Endothelial cell of umbilical vein (primary cell): Measurements from ENCODE around the gene PGAP6. TPM values are rescaled to one million over a fixed set of nuclear protein-coding genes. Genes with fewer than 3 reads are reported as not detected.

ENCODE experiments used
- BruUV-seq: library from RNA; stranded (reverse); fragments of 400-500 nt; replicated peaks from 2 replicates; lab custom pipeline; 2021; lab: Mats Ljungman, UMichigan
- CTCF ChIA-PET: fragments of 300-600, 350-600 bp; sonication (Branson Sonifier 250); formaldehyde crosslinking; loops from one replicate; lab custom pipeline; 2021; ENCODE audit warnings: antibody characterized with exemption, inconsistent platforms; lab: Charles Lee
- POLR2A ChIA-PET: fragments of 300-600, 350-600 bp; sonication (Branson Sonifier 250); formaldehyde crosslinking; loops from one replicate; lab custom pipeline; 2021; ENCODE audit warnings: antibody characterized with exemption, inconsistent platforms; lab: Charles Lee
- DNase-seq: peaks from one replicate; pipeline ENCODE4 v3.0.0-alpha.2; 2011; ENCODE audit warnings: low read depth, low spot score
- FAIRE-seq: peaks from 2 replicates; lab custom pipeline; 2011; peaks lifted over from hg19 to GRCh38; lab: Jason Lieb, UNC
- H2AFZ ChIP-seq: 2 replicates; pipeline ENCODE4 v1.6.0; 2012; ENCODE audit warnings: low read depth, low read length, control low read depth, inconsistent platforms
- H3K27ac ChIP-seq: 2 replicates; pipeline ENCODE4 v1.5.1; 2011; ENCODE audit warnings: low read depth, mild to moderate bottlenecking, control low read depth, low read length, moderate library complexity; ENCODE audit not compliant: insufficient read depth
- H3K27me3 ChIP-seq, 2 experiments: 2 replicates each; pipeline versions ENCODE4 v1.6.0 to v1.6.1; 2011; ENCODE audit warnings: low read length in 2 of 2, mixed read lengths in 1 of 2; ENCODE audit not compliant: control insufficient read depth in 2 of 2, insufficient read depth in 2 of 2
- H3K36me3 ChIP-seq, 2 experiments: 2 replicates in 1 of 2; 3 replicates in 1 of 2; pipeline ENCODE4 v1.5.1; 2011; ENCODE audit warnings: low read length in 2 of 2, mild to moderate bottlenecking in 1 of 2, moderate library complexity in 1 of 2; ENCODE audit not compliant: control insufficient read depth in 2 of 2, insufficient read depth in 2 of 2; ENCODE audit errors: extremely low read depth in 1 of 2
- H3K4me1 ChIP-seq: 3 replicates; pipeline ENCODE4 v1.5.1; 2011; ENCODE audit warnings: mild to moderate bottlenecking, low read length; ENCODE audit not compliant: control insufficient read depth, insufficient read depth; ENCODE audit errors: extremely low read depth
- H3K4me2 ChIP-seq: 2 replicates; pipeline ENCODE4 v1.6.1; 2011; ENCODE audit warnings: low read length, control low read depth, mixed read lengths; ENCODE audit not compliant: insufficient read depth
- H3K4me3 ChIP-seq, 3 experiments: fragments of 200-600 bp in 1 of 3; sonication (generic), shearing (Covaris generic) in 1 of 3; replicated peaks in 1 of 3; 2 replicates each; pipeline ENCODE4 v1.5.1; 2011 to 2016; ENCODE audit warnings: control low read depth in 3 of 3, low read length in 3 of 3, mild to moderate bottlenecking in 2 of 3, inconsistent platforms in 1 of 3, low read depth in 1 of 3, moderate library complexity in 1 of 3; ENCODE audit not compliant: insufficient read depth in 1 of 3
- H3K79me2 ChIP-seq: 2 replicates; pipeline ENCODE4 v1.6.0; 2012; ENCODE audit warnings: low read length, inconsistent platforms; ENCODE audit not compliant: control insufficient read depth, insufficient read depth
- H3K9ac ChIP-seq: replicated peaks from 2 replicates; pipeline ENCODE3; 2011; ENCODE audit warnings: low read length, control low read depth; ENCODE audit not compliant: insufficient read depth; ENCODE audit errors: extremely low read depth
- H3K9me1 ChIP-seq: replicated peaks from 3 replicates; pipeline ENCODE4 v1.6.0; 2011; ENCODE audit warnings: mild to moderate bottlenecking, low read length; ENCODE audit not compliant: control insufficient read depth, insufficient read depth; ENCODE audit errors: extremely low read depth
- H3K9me3 ChIP-seq: replicated peaks from 2 replicates; pipeline ENCODE4 v1.5.1; 2012; ENCODE audit warnings: low read length, inconsistent platforms; ENCODE audit not compliant: control insufficient read depth, insufficient read depth
- H4K20me1 ChIP-seq: replicated peaks from 2 replicates; pipeline ENCODE3; 2011; ENCODE audit warnings: mild to moderate bottlenecking, low read length; ENCODE audit not compliant: control insufficient read depth, insufficient read depth; ENCODE audit errors: extremely low read depth
- CTCF ChIP-seq, 2 donors: IDR thresholded peaks; 1 replicate in 1 of 2; 2 replicates in 1 of 2; pipeline ENCODE4 v1.5.1; 2011; ENCODE audit warnings: low read length in 2 of 2, mild to moderate bottlenecking in 2 of 2, moderate library complexity in 2 of 2, control low read depth in 1 of 2, inconsistent platforms in 1 of 2, low read depth in 1 of 2; ENCODE audit not compliant: insufficient read depth in 1 of 2; ENCODE audit errors: extremely low read depth in 1 of 2
- EZH2 ChIP-seq: IDR thresholded peaks from 2 replicates; pipeline ENCODE4 v1.6.1; 2012; ENCODE audit warnings: borderline replicate concordance, low read depth, mild to moderate bottlenecking, moderate library complexity, low read length, inconsistent platforms; ENCODE audit not compliant: severe bottlenecking
- FOS ChIP-seq: IDR thresholded peaks from 2 replicates; pipeline ENCODE4 v1.6.1; 2011; ENCODE audit warnings: mild to moderate bottlenecking, low read length, moderate library complexity, borderline replicate concordance; ENCODE audit not compliant: insufficient read depth
- GATA2 ChIP-seq: IDR thresholded peaks from 2 replicates; pipeline ENCODE4 v1.7.0; 2011; ENCODE audit warnings: low read depth, mild to moderate bottlenecking, moderate library complexity, mixed read lengths, low read length; ENCODE audit not compliant: insufficient read length, insufficient read depth
- JUN ChIP-seq: IDR thresholded peaks from 2 replicates; pipeline ENCODE4 v1.6.1; 2011; ENCODE audit warnings: borderline replicate concordance, low read depth; ENCODE audit not compliant: insufficient read length, insufficient read depth
- MAX ChIP-seq: IDR thresholded peaks from 2 replicates; pipeline ENCODE4 v1.6.1; 2011; ENCODE audit not compliant: insufficient read depth, insufficient read length
- MYC ChIP-seq: IDR thresholded peaks from one replicate; pipeline ENCODE4 v1.6.1; 2011; ENCODE audit warnings: mild to moderate bottlenecking, low read depth, low read length
- POLR2A ChIP-seq: IDR thresholded peaks from 2 replicates; pipeline ENCODE4 v1.6.1; 2012; ENCODE audit warnings: low read depth, mild to moderate bottlenecking, control low read depth, low read length
- POLR2AphosphoS5 ChIP-seq: IDR thresholded peaks from 2 replicates; pipeline ENCODE4 v1.6.1; 2012; ENCODE audit warnings: low read depth, mild to moderate bottlenecking, control low read depth, low read length, moderate library complexity; ENCODE audit not compliant: insufficient read depth
- dilution Hi-C: fragments of 300-500 bp; cut with MboI; formaldehyde crosslinking; loops from one replicate; pipeline ENCODE4 v1.15.0; 2019; ENCODE audit warnings: low sequenced_read_pairs; ENCODE audit not compliant: extremely low pct_ligation_motif_present
- intact Hi-C: fragments of 100-400 bp; cut with micrococcal nuclease; formaldehyde crosslinking; loops from one replicate; pipeline ENCODE4 v1.10.0; 2022
- polyA plus RNA-seq, 4 experiments: library from polyadenylated mRNA; depleted of rRNA in 3 of 4; stranded (reverse) in 3 of 4; unstranded in 1 of 4; fragments of >200 nt; gene quantifications; 2 replicates each; pipeline versions ENCODE4 v1.2.1 to v1.2.3, GENCODE V29; 2011 to 2012; ENCODE audit warnings: missing spikeins in 1 of 4
- total RNA-seq: library from RNA; stranded (reverse); gene quantifications from 2 replicates; pipeline ENCODE4 v1.2.3, GENCODE V29; 2021

PGAP6 gene
- total and polyA plus RNA-seq, 2 donors (not counting 3 experiments of a cell fraction or from before 2014, with no cell fraction given) = 89.8 to 365 TPM

- intact Hi-C loops = no loop called here
- no peaks in the 10 kb centered on the region for H3K27me3 ChIP-seq
- no peaks in the 10 kb centered on the region for H3K79me2 ChIP-seq
- peaks cover 8% of the 10 kb centered on the region for H3K4me1 ChIP-seq
- POLR2A ChIA-PET = no interaction called here
- H3K36me3 ChIP-seq = peaks cover 0 to 18% of the 10 kb centered on the region in 2 experiments
- no peaks in the 10 kb centered on the region for H3K9me3 ChIP-seq
- BruUV-seq = no TSS peak
- H3K9ac ChIP-seq = no peak overlapping the region
- CTCF ChIA-PET = interaction anchor here (0.9 kb wide), 1 partner anchor 10 kb away, joined by 3 read pairs; no protein-coding TSS in a partner anchor
- H3K27ac ChIP-seq = no peak overlapping the region
- H3K9me1 ChIP-seq = no peaks in the 10 kb centered on the region
- dilution Hi-C loops = no loop called here
- FAIRE-seq = no peak
- no peak overlapping the region for H2AFZ ChIP-seq
- DNase-seq = no peak
- H4K20me1 ChIP-seq = no peaks in the 10 kb centered on the region
- H3K4me2 ChIP-seq = no peak overlapping the region
- TF ChIP-seq MAX (no peak), JUN (no peak), CTCF (IDR thresholded peaks at IDR 0.05; ENCODE audit: extremely low read depth in 1 of 2, insufficient read depth in 1 of 2, low read depth in 1 of 2, low read length in 2 of 2) (no peak), MYC (no peak), POLR2AphosphoS5 (no peak), POLR2A (no peak), GATA2 (no peak), EZH2 (no peak), FOS (no peak)
- H3K4me3 ChIP-seq = no peak overlapping the region
Observed at GRCh38 chr16:366476-366875, 15.3 kb downstream of the PGAP6 start.
